ENCODE measurements around the gene CA5A.

GRCh38 chr16:87938412-87938949 lies 2.2 kb upstream of the CA5A start:
- TF ChIP-seq EP300 (IDR thresholded peaks at IDR 0.05) (no peak), ZFP36 (IDR thresholded peaks at IDR 0.05; ENCODE audit: borderline replicate concordance, partially characterized antibody) (no peak), RFX5 (IDR thresholded peaks at IDR 0.05) (no peak), CTCF (IDR thresholded peaks at IDR 0.05) (no peak), POLR2A (IDR thresholded peaks at IDR 0.05; ENCODE audit: low read length) (no peak), FOSB (CRISPR knock-in tag; IDR thresholded peaks at IDR 0.05) (no peak), SMC3 (IDR thresholded peaks at IDR 0.05) (no peak), REST (IDR thresholded peaks at IDR 0.05) (no peak), NR3C1 (IDR thresholded peaks at IDR 0.05) (no peak)

Data from A549 (cell line).